HepG2 (cell line): ENCODE data around the gene MACROD2. TPM values are rescaled to one million over a fixed set of nuclear protein-coding genes. Genes with fewer than 3 reads are reported as not detected.

Experiments used
- ATAC-seq: fragments of 200-7000 bp; cut with Tn5 transposase; 3 replicates; pipeline ENCODE4 v1.9.1; 2020; ENCODE audit warnings: mild to moderate bottlenecking, moderate library complexity
- BruUV-seq: library from RNA; stranded (reverse); fragments of 400-500 nt; replicated peaks from 2 replicates; lab custom pipeline; 2021; lab: Mats Ljungman, UMichigan
- CTCF ChIA-PET: fragments of 300-600 bp; formaldehyde crosslinking; extraction: SDS; loops from one replicate; lab custom pipeline; 2021; ENCODE audit warnings: low total read pairs, inconsistent platforms, low intra/inter-chr PET ratio; lab: Yijun Ruan, JAX
- POLR2A ChIA-PET: fragments of 350-600 bp; sonication (Branson Sonifier 250); formaldehyde crosslinking; loops from one replicate; lab custom pipeline; 2020; ENCODE audit warnings: antibody characterized with exemption, inconsistent platforms; lab: Yijun Ruan, JAX
- DNase-seq: peaks from one replicate; pipeline ENCODE4 v3.0.0-alpha.2; 2015; ENCODE audit warnings: low spot score
- FAIRE-seq: peaks from 3 replicates; lab custom pipeline; 2011; peaks lifted over from hg19 to GRCh38; lab: Jason Lieb, UNC
- H2AFZ ChIP-seq: one replicate; pipeline ENCODE4 v1.6.1; 2011; ENCODE audit warnings: low read length, inconsistent platforms
- H3K27ac ChIP-seq: fragments of 300-600 bp; 3 replicates; pipeline ENCODE4 v1.8.0; 2011; ENCODE audit warnings: mixed run types, mild to moderate bottlenecking, mixed read lengths, low read length, inconsistent platforms; ENCODE audit not compliant: insufficient read depth; ENCODE audit errors: extremely low read length
- H3K27me3 ChIP-seq, 2 experiments: fragments of 200-600 bp in 1 of 2; 2 replicates in 1 of 2; 3 replicates in 1 of 2; pipeline versions ENCODE4 v1.6.0 to v1.8.0; 2011; ENCODE audit warnings: low read length in 2 of 2, mild to moderate bottlenecking in 2 of 2, moderate library complexity in 2 of 2, inconsistent platforms in 1 of 2; ENCODE audit not compliant: insufficient read depth in 2 of 2, control insufficient read depth in 1 of 2
- H3K36me3 ChIP-seq, 2 experiments: fragments of 200-600 bp in 1 of 2; replicated peaks in 1 of 2; 2 replicates in 1 of 2; 3 replicates in 1 of 2; pipeline versions ENCODE4 v1.5.1 to v1.8.0; 2011; ENCODE audit warnings: low read length in 2 of 2, inconsistent platforms in 1 of 2; ENCODE audit not compliant: insufficient read depth in 2 of 2, control insufficient read depth in 1 of 2
- H3K4me1 ChIP-seq: 2 replicates; pipeline ENCODE4 v1.5.1; 2012; ENCODE audit warnings: low read length, inconsistent platforms; ENCODE audit not compliant: insufficient read depth
- H3K4me2 ChIP-seq: 2 replicates; pipeline ENCODE4 v1.6.0; 2011; ENCODE audit warnings: low read depth, low read length, inconsistent platforms
- H3K4me3 ChIP-seq, 3 experiments: fragments of 200-600 bp in 1 of 3; sonication (generic), shearing (Covaris generic) in 1 of 3; replicated peaks in 1 of 3; 2 replicates each; pipeline ENCODE4 v1.5.1; 2011 to 2016; ENCODE audit warnings: low read length in 3 of 3, inconsistent platforms in 2 of 3, low read depth in 2 of 3, mild to moderate bottlenecking in 2 of 3, control low read depth in 1 of 3, mixed read lengths in 1 of 3; ENCODE audit not compliant: insufficient read depth in 1 of 3
- H3K79me2 ChIP-seq: one replicate; pipeline ENCODE4 v1.6.1; 2011; ENCODE audit warnings: low read length, inconsistent platforms; ENCODE audit not compliant: insufficient read depth
- H3K9ac ChIP-seq: 2 replicates; pipeline ENCODE4 v1.6.0; 2011; ENCODE audit warnings: mild to moderate bottlenecking, low read depth, low read length, inconsistent platforms; ENCODE audit not compliant: insufficient read depth
- H3K9me3 ChIP-seq: 2 replicates; pipeline ENCODE4 v1.5.1; 2012; ENCODE audit warnings: mild to moderate bottlenecking, low read length
- H4K20me1 ChIP-seq: 2 replicates; pipeline ENCODE4 v1.6.0; 2011; ENCODE audit warnings: inconsistent platforms, mild to moderate bottlenecking, low read length, moderate library complexity; ENCODE audit not compliant: insufficient read depth
- AHDC1 ChIP-seq: sonication (generic); formaldehyde crosslinking; IDR thresholded peaks from 2 replicates; pipeline ENCODE4 v1.5.1; 2020; ENCODE audit warnings: mild to moderate bottlenecking, missing genetic modification reagents, borderline replicate concordance
- KDM5B ChIP-seq: sonication (generic); formaldehyde crosslinking; IDR thresholded peaks from 2 replicates; pipeline ENCODE4 v1.4.0; 2020; ENCODE audit warnings: missing genetic modification reagents, mild to moderate bottlenecking, borderline replicate concordance
- MED13 ChIP-seq: sonication (generic); formaldehyde crosslinking; IDR thresholded peaks from 2 replicates; pipeline ENCODE4 v1.5.0; 2020; ENCODE audit warnings: missing genetic modification reagents
- NFE2L1 ChIP-seq: sonication (generic); formaldehyde crosslinking; IDR thresholded peaks from 2 replicates; pipeline ENCODE4 v1.4.0; 2020; ENCODE audit warnings: missing genetic modification reagents, mild to moderate bottlenecking, borderline replicate concordance
- NR1H2 ChIP-seq: sonication (generic); formaldehyde crosslinking; IDR thresholded peaks from 2 replicates; pipeline ENCODE4 v1.8.1; 2022; ENCODE audit warnings: low read depth, missing genetic modification reagents, borderline replicate concordance
- USF2 ChIP-seq, 2 experiments: sonication (generic) in 1 of 2; formaldehyde crosslinking in 1 of 2; IDR thresholded peaks; 2 replicates each; pipeline versions ENCODE4 v1.5.1 to v1.6.1; 2011 to 2020; ENCODE audit warnings: borderline replicate concordance in 1 of 2, low read depth in 1 of 2, low read length in 1 of 2, mild to moderate bottlenecking in 1 of 2, missing genetic modification reagents in 1 of 2, moderate library complexity in 1 of 2
- ZFY ChIP-seq: sonication (generic); formaldehyde crosslinking; IDR thresholded peaks from 2 replicates; pipeline ENCODE4 v1.4.0; 2020; ENCODE audit warnings: missing genetic modification reagents
- ZNF644 ChIP-seq: IDR thresholded peaks from 2 replicates; pipeline ENCODE4 v1.6.1; 2016; ENCODE audit warnings: low read depth
- ZNF747 ChIP-seq: sonication (generic); formaldehyde crosslinking; IDR thresholded peaks from 2 replicates; pipeline ENCODE4 v1.8.1; 2023; ENCODE audit warnings: missing genetic modification reagents, mild to moderate bottlenecking, borderline replicate concordance
- ZSCAN21 ChIP-seq: sonication (generic); formaldehyde crosslinking; IDR thresholded peaks from 2 replicates; pipeline ENCODE4 v1.8.0; 2022; ENCODE audit warnings: mild to moderate bottlenecking, missing genetic modification reagents, moderate library complexity, borderline replicate concordance
- WGBS: methylation state at CpG from one replicate; pipeline ENCODE4 v1.1.6; 2017; ENCODE audit warnings: low lambda C conversion rate; 5-methylcytosine and 5-hydroxymethylcytosine counted together
- in situ Hi-C: cut with HindIII; loops from 2 replicates; pipeline ENCODE4 v1.10.0; 2017; ENCODE audit warnings: low pct_unique_long_range_greater_than_20kb; ENCODE audit not compliant: extremely low pct_ligation_motif_present
- intact Hi-C: fragments of 100-400 bp; cut with micrococcal nuclease; formaldehyde crosslinking; loops from one replicate; pipeline ENCODE4 v1.10.0; 2022; ENCODE audit not compliant: unreplicated experiment
- polyA plus RNA-seq, 8 experiments: library from polyadenylated mRNA; depleted of rRNA in 3 of 8; stranded (reverse) in 7 of 8; unstranded in 1 of 8; fragments of >200 nt; fragmentation: Illumina TruSeq in 4 of 8; extraction: Trizol in 4 of 8; gene quantifications; 2 replicates each; pipeline versions ENCODE4 v1.2.1 to v1.2.3, GENCODE V29; 2011 to 2016; ENCODE audit warnings: low read depth in 4 of 8, missing spikeins in 1 of 8, mixed read lengths in 1 of 8; ENCODE audit not compliant: insufficient read depth in 1 of 8
- total RNA-seq, 5 experiments: library from RNA; depleted of rRNA; stranded (reverse); fragments of >200 nt; fragmentation: Illumina TruSeq; extraction: Trizol; gene quantifications; 2 replicates each; pipeline ENCODE4 v1.2.3, GENCODE V29; 2016; ENCODE audit warnings: low read depth in 1 of 5
- TF ChIP-seq, protein P1 (sequence below): sonication (generic); formaldehyde crosslinking; IDR thresholded peaks from 2 replicates; pipeline ENCODE4 v1.5.0; 2020; ENCODE audit warnings: mild to moderate bottlenecking, missing genetic modification reagents
- TF ChIP-seq, protein P2 (sequence below): IDR thresholded peaks from 2 replicates; pipeline ENCODE4 v1.6.1; 2012; ENCODE audit warnings: low read depth, low read length, improper control_type of control experiment

Gene MACROD2
- total and polyA plus RNA-seq, 2 of the 13 experiments (the other 11 are each of a cell fraction or from before 2014, with no cell fraction given), result 0.13 to 0.51 TPM

GRCh38 chr20:14649662-14650061 is 654.3 kb downstream of the MACROD2 start:
- WGBS, result 0% methylated on average over 1 of the region's 1 CpG
- POLR2A ChIA-PET, result no interaction called here
- no TSS peak for BruUV-seq
- Histone ChIP-seq H4K20me1 (no peaks in the 10 kb centered on the region), H2AFZ (no peak overlapping the region), H3K36me3 (no peaks in the 10 kb centered on the region), H3K4me1 (no peaks in the 10 kb centered on the region), H3K27me3 (no peaks in the 10 kb centered on the region), H3K4me3 (no peak overlapping the region), H3K27ac (no peak overlapping the region), H3K4me2 (no peak overlapping the region), H3K9ac (no peak overlapping the region), H3K79me2 (no peaks in the 10 kb centered on the region), H3K9me3 (no peaks in the 10 kb centered on the region)
- in situ Hi-C loops (no loop called here), intact Hi-C loops (no loop called here)
- ATAC-seq, result no peak
- no peak for DNase-seq
- FAIRE-seq, result no peak
- CTCF ChIA-PET, result no interaction called here
- TF ChIP-seq AHDC1 (no peak), ZNF747 (no peak), MED13 (CRISPR knock-in tag) (no peak), ZNF644 (CRISPR knock-in tag) (no peak), USF2 (IDR thresholded peaks at IDR 0.05; ENCODE audit: low read depth, low read length) (no peak), USF2 (CRISPR knock-in tag; IDR thresholded peaks at IDR 0.05; ENCODE audit: borderline replicate concordance) (no peak), ZSCAN21 (CRISPR knock-in tag) (no peak), NFE2L1 (CRISPR knock-in tag) (no peak), NR1H2 (CRISPR knock-in tag) (no peak), KDM5B (CRISPR knock-in tag) (no peak), ZFY (no peak)
- TF ChIP-seq, protein P1, sequence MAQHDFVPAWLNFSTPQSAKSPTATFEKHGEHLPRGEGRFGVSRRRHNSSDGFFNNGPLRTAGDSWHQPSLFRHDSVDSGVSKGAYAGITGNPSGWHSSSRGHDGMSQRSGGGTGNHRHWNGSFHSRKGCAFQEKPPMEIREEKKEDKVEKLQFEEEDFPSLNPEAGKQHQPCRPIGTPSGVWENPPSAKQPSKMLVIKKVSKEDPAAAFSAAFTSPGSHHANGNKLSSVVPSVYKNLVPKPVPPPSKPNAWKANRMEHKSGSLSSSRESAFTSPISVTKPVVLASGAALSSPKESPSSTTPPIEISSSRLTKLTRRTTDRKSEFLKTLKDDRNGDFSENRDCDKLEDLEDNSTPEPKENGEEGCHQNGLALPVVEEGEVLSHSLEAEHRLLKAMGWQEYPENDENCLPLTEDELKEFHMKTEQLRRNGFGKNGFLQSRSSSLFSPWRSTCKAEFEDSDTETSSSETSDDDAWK (CRISPR knock-in tag), result no peak
- TF ChIP-seq, protein P2, sequence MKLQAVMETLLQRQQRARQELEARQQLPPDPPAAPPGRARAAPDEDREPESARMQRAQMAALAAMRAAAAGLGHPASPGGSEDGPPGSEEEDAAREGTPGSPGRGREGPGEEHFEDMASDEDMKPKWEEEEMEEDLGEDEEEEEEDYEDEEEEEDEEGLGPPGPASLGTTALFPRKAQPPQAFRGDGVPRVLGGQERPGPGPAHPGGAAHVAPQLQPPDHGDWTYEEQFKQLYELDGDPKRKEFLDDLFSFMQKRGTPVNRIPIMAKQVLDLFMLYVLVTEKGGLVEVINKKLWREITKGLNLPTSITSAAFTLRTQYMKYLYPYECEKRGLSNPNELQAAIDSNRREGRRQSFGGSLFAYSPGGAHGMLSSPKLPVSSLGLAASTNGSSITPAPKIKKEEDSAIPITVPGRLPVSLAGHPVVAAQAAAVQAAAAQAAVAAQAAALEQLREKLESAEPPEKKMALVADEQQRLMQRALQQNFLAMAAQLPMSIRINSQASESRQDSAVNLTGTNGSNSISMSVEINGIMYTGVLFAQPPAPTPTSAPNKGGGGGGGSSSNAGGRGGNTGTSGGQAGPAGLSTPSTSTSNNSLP, result no peak
